GM12875 (cell line): Measurements from ENCODE around the gene LMX1A.

ENCODE experiments used
- H3K4me3 ChIP-seq: one replicate; pipeline ENCODE4 v1.5.1; 2011; ENCODE audit warnings: low read depth, low read length, control low read depth
- TF ChIP-seq, protein P1 (sequence below): IDR thresholded peaks from 2 replicates; pipeline ENCODE4 v1.5.1; 2011; ENCODE audit warnings: low read depth, mild to moderate bottlenecking, control low read depth, inconsistent platforms, low read length, moderate library complexity, borderline replicate concordance; ENCODE audit not compliant: insufficient read depth

LMX1A gene

DNA sequence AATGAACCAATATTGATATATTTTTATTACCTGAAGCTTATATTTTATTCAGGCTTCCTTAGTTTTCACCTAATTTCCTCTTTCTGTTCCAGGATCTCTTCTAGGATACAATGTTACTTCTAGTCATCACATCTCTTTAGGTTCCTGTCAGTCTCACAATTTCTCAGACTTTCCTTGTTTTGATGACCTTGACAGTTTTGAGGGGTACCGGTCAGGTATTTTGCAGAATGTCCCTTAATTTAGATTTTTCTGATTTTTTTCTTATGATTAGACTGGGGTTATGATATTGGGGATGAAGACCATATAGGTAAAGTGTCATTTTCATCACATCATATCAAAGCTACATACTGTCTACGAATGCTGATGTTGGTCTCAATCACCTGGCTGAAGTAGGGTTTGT is 167.5 kb downstream of the LMX1A start:
- TF ChIP-seq, protein P1, sequence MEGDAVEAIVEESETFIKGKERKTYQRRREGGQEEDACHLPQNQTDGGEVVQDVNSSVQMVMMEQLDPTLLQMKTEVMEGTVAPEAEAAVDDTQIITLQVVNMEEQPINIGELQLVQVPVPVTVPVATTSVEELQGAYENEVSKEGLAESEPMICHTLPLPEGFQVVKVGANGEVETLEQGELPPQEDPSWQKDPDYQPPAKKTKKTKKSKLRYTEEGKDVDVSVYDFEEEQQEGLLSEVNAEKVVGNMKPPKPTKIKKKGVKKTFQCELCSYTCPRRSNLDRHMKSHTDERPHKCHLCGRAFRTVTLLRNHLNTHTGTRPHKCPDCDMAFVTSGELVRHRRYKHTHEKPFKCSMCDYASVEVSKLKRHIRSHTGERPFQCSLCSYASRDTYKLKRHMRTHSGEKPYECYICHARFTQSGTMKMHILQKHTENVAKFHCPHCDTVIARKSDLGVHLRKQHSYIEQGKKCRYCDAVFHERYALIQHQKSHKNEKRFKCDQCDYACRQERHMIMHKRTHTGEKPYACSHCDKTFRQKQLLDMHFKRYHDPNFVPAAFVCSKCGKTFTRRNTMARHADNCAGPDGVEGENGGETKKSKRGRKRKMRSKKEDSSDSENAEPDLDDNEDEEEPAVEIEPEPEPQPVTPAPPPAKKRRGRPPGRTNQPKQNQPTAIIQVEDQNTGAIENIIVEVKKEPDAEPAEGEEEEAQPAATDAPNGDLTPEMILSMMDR: no peak
- no peak overlapping the region for H3K4me3 ChIP-seq

DNA sequence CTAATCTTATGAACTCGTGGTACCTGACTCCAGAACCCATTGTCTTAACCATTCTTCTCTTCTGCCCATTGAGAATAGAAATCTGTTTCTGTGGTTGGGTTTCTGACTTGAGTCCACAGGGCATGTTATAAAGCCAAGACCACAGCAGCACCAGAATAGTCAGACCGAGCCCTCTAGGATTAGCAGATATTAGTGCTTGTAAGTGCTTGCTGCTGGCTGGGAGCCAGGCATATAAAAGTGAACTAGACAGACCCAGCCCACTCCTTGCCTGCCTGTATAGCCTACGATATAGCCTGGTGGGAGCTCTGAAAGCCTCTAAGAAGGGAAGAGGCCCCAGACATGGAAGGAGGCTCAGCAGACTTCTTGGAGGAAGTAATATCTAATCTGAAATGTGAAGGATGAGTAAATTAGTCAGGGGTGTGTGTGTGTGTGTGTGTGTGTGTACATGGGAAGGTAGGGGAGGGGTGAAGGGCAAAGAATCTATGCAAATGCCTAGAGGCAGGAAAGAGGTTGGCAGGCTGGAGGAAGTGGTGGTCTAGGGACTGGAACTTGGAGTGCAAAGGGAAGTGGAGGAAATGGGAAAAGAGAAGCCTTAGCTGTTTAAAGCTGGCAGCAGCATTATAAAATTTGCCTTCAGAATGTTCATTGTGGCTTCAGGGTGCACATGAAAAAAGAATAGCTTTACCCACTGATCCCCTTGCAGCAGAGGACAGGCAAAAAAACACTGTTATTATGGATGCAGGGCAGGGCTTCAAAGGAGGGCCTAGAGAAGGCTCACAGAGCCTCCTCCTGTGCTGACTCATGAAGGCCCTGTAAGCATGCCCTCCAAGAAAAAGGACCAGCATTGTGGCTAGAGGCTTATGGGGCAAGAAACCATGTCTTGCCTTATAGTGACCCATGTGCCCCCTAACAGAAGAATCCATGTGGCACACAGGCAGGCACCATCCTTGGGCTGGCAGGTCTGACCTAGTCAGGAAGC is 169.2 kb downstream of the LMX1A start:
- no peak overlapping the region for H3K4me3 ChIP-seq
- TF ChIP-seq, protein P1: no peak

DNA sequence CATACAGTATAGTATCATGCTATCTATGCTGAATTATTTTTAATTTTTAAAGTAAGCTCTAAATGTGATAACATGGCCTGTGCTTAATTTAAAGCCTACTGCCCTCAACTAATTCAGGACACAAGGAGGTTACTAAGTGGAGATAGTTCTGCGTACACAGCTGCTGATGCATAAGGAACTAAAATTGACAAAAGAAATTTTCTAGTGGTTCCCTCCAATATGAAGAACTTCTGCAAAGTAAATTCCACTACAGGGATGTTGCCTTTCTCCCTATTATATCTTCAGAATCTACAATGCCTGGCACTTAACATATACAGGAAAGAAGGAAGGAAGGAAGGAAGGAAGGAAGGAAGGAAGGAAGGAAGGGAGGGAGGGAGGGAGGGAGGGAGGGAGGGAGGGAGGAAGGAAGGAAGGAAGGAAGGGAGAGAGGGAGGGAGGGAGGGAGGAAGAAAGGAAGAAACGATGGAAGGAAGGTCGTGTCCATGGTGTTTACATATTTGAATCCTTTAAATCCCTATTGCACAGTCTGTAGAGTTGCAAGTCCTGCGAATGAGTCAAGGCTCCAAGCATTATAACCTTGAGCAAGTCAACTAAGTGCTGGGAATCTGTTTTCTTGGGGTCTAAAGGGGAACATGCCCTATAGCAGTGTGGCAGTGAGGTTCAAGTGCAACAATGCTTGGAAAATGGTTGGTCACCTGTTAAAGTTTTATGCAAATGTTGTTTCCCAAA is 171.2 kb downstream of the LMX1A start:
- TF ChIP-seq, protein P1: no peak

DNA sequence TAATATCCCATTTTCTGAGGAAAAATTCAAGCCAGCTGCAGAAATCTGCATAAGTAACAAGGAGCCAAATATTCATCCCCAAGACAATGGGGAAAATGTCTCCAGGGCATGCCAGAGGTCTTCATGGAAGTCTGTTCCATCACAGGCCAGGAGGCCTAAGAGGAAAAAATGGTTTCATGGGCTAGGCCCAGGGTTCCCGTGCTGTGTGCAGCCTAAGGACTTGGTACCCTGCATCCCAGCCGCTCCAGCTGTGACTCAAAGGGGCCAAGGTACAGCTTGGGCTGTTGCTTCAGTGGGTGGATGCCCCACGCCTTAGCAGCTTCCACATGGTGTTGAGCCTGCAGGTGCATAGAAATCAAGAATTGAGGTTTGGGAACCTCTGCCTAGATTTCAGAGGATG is 173.5 kb downstream of the LMX1A start:
- no peak overlapping the region for H3K4me3 ChIP-seq
- TF ChIP-seq, protein P1: no peak

More for the DNA sequence above, 171.2 kb downstream of the LMX1A start:
- no peak overlapping the region for H3K4me3 ChIP-seq

DNA sequence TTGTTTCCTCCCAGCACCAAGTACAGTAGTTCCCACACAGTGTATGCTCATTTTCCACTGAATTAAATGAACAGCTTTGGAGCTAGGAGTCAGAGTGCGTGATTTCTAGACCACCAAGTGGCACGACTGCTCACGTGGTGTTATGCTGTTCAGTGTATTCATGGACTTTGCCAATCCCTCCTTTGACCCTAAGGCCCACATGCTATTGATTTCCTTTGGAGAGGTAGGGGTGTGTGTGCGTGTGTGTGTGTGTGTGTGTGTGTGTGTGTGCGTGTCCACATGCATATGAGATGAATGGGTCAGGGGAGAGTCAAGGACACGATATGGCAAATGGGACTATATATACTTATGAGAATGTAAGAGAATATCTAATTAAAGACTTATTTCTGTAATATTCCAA is 177.2 kb downstream of the LMX1A start:
- TF ChIP-seq, protein P1: no peak
- H3K4me3 ChIP-seq: no peak overlapping the region

DNA sequence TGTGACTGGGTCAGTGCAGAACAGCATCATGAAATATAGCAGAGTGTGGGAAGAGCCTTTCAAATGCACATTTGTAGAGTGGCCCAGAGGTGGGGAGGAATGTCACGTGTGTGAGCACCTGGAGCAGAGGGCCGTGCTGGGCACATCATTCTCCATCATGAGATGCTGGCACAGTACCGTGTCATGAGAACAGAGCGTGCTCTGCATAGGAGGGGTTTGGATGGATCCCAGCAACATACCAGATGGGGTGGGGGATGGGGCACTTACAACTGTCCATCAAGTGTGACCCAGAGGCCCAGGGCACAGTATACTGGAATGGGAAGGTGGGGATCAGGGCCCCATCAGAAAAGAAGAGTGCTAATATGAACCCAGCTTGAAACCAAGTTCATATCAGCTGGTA is 182.0 kb downstream of the LMX1A start:
- TF ChIP-seq, protein P1: no peak
- H3K4me3 ChIP-seq: no peak overlapping the region
